Articular chondrocyte of knee joint (primary cell): ENCODE data around the gene STK31. TPM values are rescaled to one million over a fixed set of nuclear protein-coding genes. Genes with fewer than 3 reads are reported as not detected.

ENCODE experiments used
- total RNA-seq: library from RNA; depleted of rRNA; stranded (reverse); fragments of >200 nt; gene quantifications from 2 replicates; pipeline ENCODE4 v1.2.3, GENCODE V29; 2012

Gene STK31, protein sequence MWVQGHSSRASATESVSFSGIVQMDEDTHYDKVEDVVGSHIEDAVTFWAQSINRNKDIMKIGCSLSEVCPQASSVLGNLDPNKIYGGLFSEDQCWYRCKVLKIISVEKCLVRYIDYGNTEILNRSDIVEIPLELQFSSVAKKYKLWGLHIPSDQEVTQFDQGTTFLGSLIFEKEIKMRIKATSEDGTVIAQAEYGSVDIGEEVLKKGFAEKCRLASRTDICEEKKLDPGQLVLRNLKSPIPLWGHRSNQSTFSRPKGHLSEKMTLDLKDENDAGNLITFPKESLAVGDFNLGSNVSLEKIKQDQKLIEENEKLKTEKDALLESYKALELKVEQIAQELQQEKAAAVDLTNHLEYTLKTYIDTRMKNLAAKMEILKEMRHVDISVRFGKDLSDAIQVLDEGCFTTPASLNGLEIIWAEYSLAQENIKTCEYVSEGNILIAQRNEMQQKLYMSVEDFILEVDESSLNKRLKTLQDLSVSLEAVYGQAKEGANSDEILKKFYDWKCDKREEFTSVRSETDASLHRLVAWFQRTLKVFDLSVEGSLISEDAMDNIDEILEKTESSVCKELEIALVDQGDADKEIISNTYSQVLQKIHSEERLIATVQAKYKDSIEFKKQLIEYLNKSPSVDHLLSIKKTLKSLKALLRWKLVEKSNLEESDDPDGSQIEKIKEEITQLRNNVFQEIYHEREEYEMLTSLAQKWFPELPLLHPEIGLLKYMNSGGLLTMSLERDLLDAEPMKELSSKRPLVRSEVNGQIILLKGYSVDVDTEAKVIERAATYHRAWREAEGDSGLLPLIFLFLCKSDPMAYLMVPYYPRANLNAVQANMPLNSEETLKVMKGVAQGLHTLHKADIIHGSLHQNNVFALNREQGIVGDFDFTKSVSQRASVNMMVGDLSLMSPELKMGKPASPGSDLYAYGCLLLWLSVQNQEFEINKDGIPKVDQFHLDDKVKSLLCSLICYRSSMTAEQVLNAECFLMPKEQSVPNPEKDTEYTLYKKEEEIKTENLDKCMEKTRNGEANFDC
- total RNA-seq = 0.13 and 0.22 TPM in 2 replicates

GRCh38 chr7:23710000-23710399 is at the start of gene STK31:
STK31 (plus strand) TSS chr7:23710219; CDS start chr7:23710286, 67 bp downstream.

DNA sequence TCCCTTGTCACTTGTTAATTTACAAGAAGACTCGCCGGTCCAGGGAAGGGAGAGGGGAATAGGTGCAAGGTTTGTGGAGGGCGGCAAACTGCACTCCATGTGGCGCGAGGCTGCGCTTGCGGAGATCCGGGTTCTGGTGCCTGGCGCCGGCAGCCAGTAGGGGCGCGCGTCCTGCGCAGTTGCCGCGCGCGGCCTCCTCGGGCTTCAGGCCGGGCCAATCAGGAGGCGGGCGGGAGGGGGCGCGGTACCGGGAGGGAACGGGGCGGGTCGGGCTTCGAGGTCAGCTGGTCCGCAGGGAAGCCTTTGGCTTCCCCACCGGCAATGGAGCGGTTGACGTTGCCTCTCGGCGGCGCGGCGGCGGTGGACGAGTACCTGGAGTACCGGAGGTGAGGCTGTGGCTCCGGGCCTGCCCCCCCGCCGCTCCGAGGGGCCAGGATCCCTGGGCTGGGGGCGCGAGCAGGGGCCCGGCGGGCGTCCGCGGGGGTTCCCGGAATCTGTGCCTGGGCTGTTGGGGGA is 30.1 kb upstream of the STK31 start, which contains the start of gene FAM221A:
TSS of gene FAM221A (plus strand) at position 302 of the 516 bp plus-strand sequence. CDS start at position 322, 20 bp downstream.

Other genes with a start within 250 kb of the STK31 start
- gene IGF2BP3, start 239.7 kb upstream of the STK31 start, total RNA-seq = 0.26 and 0.76 TPM in 2 replicates
- gene TRA2A, start 178.2 kb upstream of the STK31 start, total RNA-seq = 33.6 and 40.6 TPM in 2 replicates
- 9.0 and 9.5 TPM in 2 replicates for gene CCDC126, start 112.8 kb upstream of the STK31 start, total RNA-seq
- 1.4 TPM in 2 replicates for gene FAM221A, start 30.0 kb upstream of the STK31 start, total RNA-seq